ENCODE data around the gene SERP2. TPM values are rescaled to one million over a fixed set of nuclear protein-coding genes. Genes with fewer than 3 reads are reported as not detected.

The SERP2 gene
- total and polyA plus RNA-seq, 2 of the 13 experiments (the other 11 are each of a cell fraction or from before 2014, with no cell fraction given), result not detected

DNA sequence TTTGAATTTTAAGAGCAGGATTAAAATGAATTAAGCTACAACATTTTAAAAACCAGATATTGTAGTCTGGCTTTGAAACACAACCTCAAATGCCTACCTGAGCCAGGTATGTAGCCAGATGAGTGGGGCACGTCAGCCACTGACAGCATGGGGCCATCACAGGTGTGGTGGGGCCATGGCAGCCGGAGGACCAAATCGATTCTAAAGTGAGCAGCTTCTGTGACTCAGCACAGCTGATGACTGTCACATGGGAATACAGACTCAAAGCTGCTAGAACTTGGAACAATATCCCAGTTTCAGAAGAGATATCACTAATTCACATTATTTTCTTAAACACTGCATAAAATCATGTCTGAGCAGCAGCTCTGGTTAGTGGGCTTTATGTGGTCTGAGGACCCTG lies 52.8 kb downstream of the SERP2 start:
- intact Hi-C loops (cut with micrococcal nuclease; ENCODE audit: unreplicated experiment) (no loop called here), in situ Hi-C loops (cut with HindIII; ENCODE audit: extremely low pct_ligation_motif_present, low pct_unique_long_range_greater_than_20kb) (no loop called here)
- DNase-seq (ENCODE audit: low spot score), result no peak
- no peaks in the 10 kb centered on the region for H3K79me2 ChIP-seq (ENCODE audit: insufficient read depth, low read length)
- FAIRE-seq, result no peak
- ChIA-PET POLR2A (no interaction called here), CTCF (ENCODE audit: low intra/inter-chr PET ratio, low total read pairs) (no interaction called here)
- no TSS peak for BruUV-seq (replicated peaks)
- H3K4me1 ChIP-seq (ENCODE audit: insufficient read depth, low read length), result peaks cover 51% of the 10 kb centered on the region
- ATAC-seq, result no peak
- H3K4me3 ChIP-seq (replicated peaks in 1 of 3; ENCODE audit: insufficient read depth in 1 of 3, low read depth in 2 of 3, low read length in 3 of 3), result no peak overlapping the region
- WGBS (ENCODE audit: low lambda C conversion rate), result 40% methylated on average over 3 of the region's 3 CpGs
- no peak overlapping the region for H3K4me2 ChIP-seq (ENCODE audit: low read depth, low read length)
- H3K27ac ChIP-seq (ENCODE audit: extremely low read length, insufficient read depth, low read length), result no peak overlapping the region
- H3K9me3 ChIP-seq (ENCODE audit: low read length), result no peaks in the 10 kb centered on the region
- H3K36me3 ChIP-seq (replicated peaks in 1 of 2; ENCODE audit: control insufficient read depth in 1 of 2, insufficient read depth in 2 of 2, low read length in 2 of 2), result no peaks in the 10 kb centered on the region
- H3K27me3 ChIP-seq (ENCODE audit: control insufficient read depth in 1 of 2, insufficient read depth in 2 of 2, low read length in 2 of 2), result no peaks in the 10 kb centered on the region
- H2AFZ ChIP-seq (ENCODE audit: low read length), result no peak overlapping the region
- no peak overlapping the region for H3K9ac ChIP-seq (ENCODE audit: insufficient read depth, low read depth, low read length)
- H4K20me1 ChIP-seq (ENCODE audit: insufficient read depth, low read length), result no peaks in the 10 kb centered on the region
- TF ChIP-seq CHD4 (IDR thresholded peaks at IDR 0.05; ENCODE audit: borderline replicate concordance, low read length) (no peak), CBX2 (IDR thresholded peaks at IDR 0.05; ENCODE audit: low read depth, low read length) (no peak), CBX2 (CRISPR knock-in tag; IDR thresholded peaks at IDR 0.05; ENCODE audit: low read depth) (no peak), NCOA1 (CRISPR knock-in tag; IDR thresholded peaks at IDR 0.05) (no peak), MYNN (CRISPR knock-in tag; IDR thresholded peaks at IDR 0.05; ENCODE audit: low read depth) (no peak), ZNF136 (CRISPR knock-in tag; IDR thresholded peaks at IDR 0.05; ENCODE audit: low read depth) (no peak), RARA (CRISPR knock-in tag; IDR thresholded peaks at IDR 0.05) (no peak)
- TF ChIP-seq, protein P1, sequence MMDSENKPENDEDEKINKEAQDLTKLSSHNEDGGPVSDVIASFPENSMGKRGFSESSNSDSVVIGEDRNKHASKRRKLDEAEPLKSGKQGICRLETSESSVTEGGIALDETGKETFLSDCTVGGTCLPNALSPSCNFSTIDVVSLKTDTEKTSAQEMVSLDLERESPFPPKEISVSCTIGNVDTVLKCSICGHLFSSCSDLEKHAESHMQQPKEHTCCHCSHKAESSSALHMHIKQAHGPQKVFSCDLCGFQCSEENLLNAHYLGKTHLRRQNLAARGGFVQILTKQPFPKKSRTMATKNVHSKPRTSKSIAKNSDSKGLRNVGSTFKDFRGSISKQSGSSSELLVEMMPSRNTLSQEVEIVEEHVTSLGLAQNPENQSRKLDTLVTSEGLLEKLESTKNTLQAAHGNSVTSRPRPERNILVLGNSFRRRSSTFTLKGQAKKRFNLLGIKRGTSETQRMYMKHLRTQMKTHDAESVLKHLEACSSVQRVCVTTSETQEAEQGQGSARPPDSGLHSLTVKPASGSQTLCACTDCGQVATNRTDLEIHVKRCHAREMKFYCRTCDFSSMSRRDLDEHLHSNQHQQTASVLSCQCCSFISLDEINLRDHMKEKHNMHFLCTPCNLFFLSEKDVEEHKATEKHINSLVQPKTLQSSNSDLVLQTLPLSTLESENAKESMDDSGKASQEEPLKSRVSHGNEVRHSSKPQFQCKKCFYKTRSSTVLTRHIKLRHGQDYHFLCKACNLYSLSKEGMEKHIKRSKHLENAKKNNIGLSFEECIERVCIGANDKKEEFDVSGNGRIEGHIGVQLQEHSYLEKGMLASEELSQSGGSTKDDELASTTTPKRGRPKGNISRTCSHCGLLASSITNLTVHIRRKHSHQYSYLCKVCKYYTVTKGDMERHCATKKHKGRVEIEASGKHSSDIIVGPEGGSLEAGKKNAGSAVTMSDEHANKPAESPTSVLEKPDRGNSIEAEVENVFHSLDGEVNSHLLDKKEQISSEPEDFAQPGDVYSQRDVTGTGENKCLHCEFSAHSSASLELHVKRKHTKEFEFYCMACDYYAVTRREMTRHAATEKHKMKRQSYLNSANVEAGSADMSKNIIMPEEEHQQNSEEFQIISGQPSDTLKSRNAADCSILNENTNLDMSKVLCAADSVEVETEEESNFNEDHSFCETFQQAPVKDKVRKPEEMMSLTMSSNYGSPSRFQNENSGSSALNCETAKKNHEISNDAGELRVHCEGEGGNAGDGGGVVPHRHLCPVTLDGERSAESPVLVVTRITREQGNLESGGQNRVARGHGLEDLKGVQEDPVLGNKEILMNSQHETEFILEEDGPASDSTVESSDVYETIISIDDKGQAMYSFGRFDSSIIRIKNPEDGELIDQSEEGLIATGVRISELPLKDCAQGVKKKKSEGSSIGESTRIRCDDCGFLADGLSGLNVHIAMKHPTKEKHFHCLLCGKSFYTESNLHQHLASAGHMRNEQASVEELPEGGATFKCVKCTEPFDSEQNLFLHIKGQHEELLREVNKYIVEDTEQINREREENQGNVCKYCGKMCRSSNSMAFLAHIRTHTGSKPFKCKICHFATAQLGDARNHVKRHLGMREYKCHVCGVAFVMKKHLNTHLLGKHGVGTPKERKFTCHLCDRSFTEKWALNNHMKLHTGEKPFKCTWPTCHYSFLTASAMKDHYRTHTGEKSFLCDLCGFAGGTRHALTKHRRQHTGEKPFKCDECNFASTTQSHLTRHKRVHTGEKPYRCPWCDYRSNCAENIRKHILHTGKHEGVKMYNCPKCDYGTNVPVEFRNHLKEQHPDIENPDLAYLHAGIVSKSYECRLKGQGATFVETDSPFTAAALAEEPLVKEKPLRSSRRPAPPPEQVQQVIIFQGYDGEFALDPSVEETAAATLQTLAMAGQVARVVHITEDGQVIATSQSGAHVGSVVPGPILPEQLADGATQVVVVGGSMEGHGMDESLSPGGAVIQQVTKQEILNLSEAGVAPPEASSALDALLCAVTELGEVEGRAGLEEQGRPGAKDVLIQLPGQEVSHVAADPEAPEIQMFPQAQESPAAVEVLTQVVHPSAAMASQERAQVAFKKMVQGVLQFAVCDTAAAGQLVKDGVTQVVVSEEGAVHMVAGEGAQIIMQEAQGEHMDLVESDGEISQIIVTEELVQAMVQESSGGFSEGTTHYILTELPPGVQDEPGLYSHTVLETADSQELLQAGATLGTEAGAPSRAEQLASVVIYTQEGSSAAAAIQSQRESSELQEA (CRISPR knock-in tag; IDR thresholded peaks at IDR 0.05; ENCODE audit: not compliant biosample characterization), result no peak
- TF ChIP-seq, protein P2, sequence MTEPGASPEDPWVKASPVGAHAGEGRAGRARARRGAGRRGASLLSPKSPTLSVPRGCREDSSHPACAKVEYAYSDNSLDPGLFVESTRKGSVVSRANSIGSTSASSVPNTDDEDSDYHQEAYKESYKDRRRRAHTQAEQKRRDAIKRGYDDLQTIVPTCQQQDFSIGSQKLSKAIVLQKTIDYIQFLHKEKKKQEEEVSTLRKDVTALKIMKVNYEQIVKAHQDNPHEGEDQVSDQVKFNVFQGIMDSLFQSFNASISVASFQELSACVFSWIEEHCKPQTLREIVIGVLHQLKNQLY (CRISPR knock-in tag; IDR thresholded peaks at IDR 0.05), result no peak
- TF ChIP-seq, protein P3, sequence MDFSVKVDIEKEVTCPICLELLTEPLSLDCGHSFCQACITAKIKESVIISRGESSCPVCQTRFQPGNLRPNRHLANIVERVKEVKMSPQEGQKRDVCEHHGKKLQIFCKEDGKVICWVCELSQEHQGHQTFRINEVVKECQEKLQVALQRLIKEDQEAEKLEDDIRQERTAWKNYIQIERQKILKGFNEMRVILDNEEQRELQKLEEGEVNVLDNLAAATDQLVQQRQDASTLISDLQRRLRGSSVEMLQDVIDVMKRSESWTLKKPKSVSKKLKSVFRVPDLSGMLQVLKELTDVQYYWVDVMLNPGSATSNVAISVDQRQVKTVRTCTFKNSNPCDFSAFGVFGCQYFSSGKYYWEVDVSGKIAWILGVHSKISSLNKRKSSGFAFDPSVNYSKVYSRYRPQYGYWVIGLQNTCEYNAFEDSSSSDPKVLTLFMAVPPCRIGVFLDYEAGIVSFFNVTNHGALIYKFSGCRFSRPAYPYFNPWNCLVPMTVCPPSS (IDR thresholded peaks at IDR 0.05), result no peak
- TF ChIP-seq, protein P4, sequence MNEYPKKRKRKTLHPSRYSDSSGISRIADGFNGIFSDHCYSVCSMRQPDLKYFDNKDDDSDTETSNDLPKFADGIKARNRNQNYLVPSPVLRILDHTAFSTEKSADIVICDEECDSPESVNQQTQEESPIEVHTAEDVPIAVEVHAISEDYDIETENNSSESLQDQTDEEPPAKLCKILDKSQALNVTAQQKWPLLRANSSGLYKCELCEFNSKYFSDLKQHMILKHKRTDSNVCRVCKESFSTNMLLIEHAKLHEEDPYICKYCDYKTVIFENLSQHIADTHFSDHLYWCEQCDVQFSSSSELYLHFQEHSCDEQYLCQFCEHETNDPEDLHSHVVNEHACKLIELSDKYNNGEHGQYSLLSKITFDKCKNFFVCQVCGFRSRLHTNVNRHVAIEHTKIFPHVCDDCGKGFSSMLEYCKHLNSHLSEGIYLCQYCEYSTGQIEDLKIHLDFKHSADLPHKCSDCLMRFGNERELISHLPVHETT (CRISPR knock-in tag; conservative IDR thresholded peaks at IDR 0.05), result no peak

Data from HepG2 (cell line).